HFFc6 (cell line): ENCODE results near the gene PATJ. TPM values are rescaled to one million over a fixed set of nuclear protein-coding genes. Genes with fewer than 3 reads are reported as not detected.

Experiments
- DNase-seq: peaks from one replicate; pipeline ENCODE4 v3.0.0-alpha.2; 2018
- H3K27ac Mint-ChIP-seq: 2 replicates; pipeline ENCODE4 v1.8.0; 2020; ENCODE audit warnings: mild to moderate bottlenecking, mixed read lengths
- H3K27me3 Mint-ChIP-seq: 2 replicates; pipeline ENCODE4 v1.8.0; 2021; ENCODE audit warnings: mild to moderate bottlenecking, moderate library complexity, mixed read lengths; ENCODE audit not compliant: insufficient read depth
- H3K36me3 Mint-ChIP-seq: 2 replicates; pipeline ENCODE4 v1.8.0; 2021; ENCODE audit warnings: low read depth, mixed read lengths
- H3K4me1 Mint-ChIP-seq: 2 replicates; pipeline ENCODE4 v1.8.0; 2020; ENCODE audit warnings: low read depth, mixed read lengths
- H3K4me3 Mint-ChIP-seq: 2 replicates; pipeline ENCODE4 v1.8.0; 2020; ENCODE audit warnings: mild to moderate bottlenecking, moderate library complexity, mixed read lengths
- H3K9me3 Mint-ChIP-seq: 2 replicates; pipeline ENCODE4 v1.8.0; 2020; ENCODE audit warnings: mild to moderate bottlenecking, mixed read lengths
- CTCF ChIP-seq: fragments of 200-600 bp; sonication (generic); IDR thresholded peaks from 2 replicates; pipeline ENCODE4 v1.5.0; 2021; ENCODE audit warnings: antibody characterized with exemption, mild to moderate bottlenecking
- total RNA-seq, 6 experiments: library from RNA; stranded (reverse); fragmentation: NEBNext Ultra II Directional; extraction: Animal tissue kit (Norgen Biotek cat#: 25700); gene quantifications; 2 replicates in 1 of 6; 3 replicates in 5 of 6; pipeline ENCODE4 v1.2.3, GENCODE V29; 2021

The PATJ gene
- total RNA-seq, 6 experiments from 2014 or later: 4.7 to 8.0 (median 5.7) TPM

GRCh38 chr1:62045574-62045973 lies 303.3 kb downstream of the PATJ start:
- no peaks in the 10 kb centered on the region for H3K36me3 Mint-ChIP-seq
- no peaks in the 10 kb centered on the region for H3K4me1 Mint-ChIP-seq
- DNase-seq: no peak
- no peaks in the 10 kb centered on the region for H3K27me3 Mint-ChIP-seq
- no peak overlapping the region for H3K27ac Mint-ChIP-seq
- H3K9me3 Mint-ChIP-seq: peaks cover 11% of the 10 kb centered on the region; the same call in 1 of the 2 replicates
- H3K4me3 Mint-ChIP-seq: no peak overlapping the region
- TF ChIP-seq CTCF: no peak

GRCh38 chr1:62046927-62047326 lies 304.6 kb downstream of the PATJ start:
- no peak overlapping the region for H3K4me3 Mint-ChIP-seq
- TF ChIP-seq CTCF: no peak
- H3K9me3 Mint-ChIP-seq: peaks cover 11% of the 10 kb centered on the region; the same call in 1 of the 2 replicates
- no peaks in the 10 kb centered on the region for H3K36me3 Mint-ChIP-seq
- no peak overlapping the region for H3K27ac Mint-ChIP-seq
- 0 out of 2 replicates have a peak, but pooled peaks cover 1% of the 10 kb centered on the region for H3K27me3 Mint-ChIP-seq
- DNase-seq: no peak
- H3K4me1 Mint-ChIP-seq: no peaks in the 10 kb centered on the region

- 0 out of 2 replicates have a peak, but pooled peaks cover 1% of the 10 kb centered on the region for H3K27me3 Mint-ChIP-seq
- TF ChIP-seq CTCF: no peak
- no peak for DNase-seq
- no peaks in the 10 kb centered on the region for H3K36me3 Mint-ChIP-seq
- peaks cover 6% of the 10 kb centered on the region; the same call in 1 of the 2 replicates for H3K9me3 Mint-ChIP-seq
- no peaks in the 10 kb centered on the region for H3K4me1 Mint-ChIP-seq
- H3K4me3 Mint-ChIP-seq: no peak overlapping the region
- H3K27ac Mint-ChIP-seq: no peak overlapping the region
Measured at GRCh38 chr1:62050165-62050564, 307.9 kb downstream of the PATJ start.

- H3K27ac Mint-ChIP-seq: no peak overlapping the region
- H3K36me3 Mint-ChIP-seq: no peaks in the 10 kb centered on the region
- TF ChIP-seq CTCF: no peak
- H3K27me3 Mint-ChIP-seq: 0 out of 2 replicates have a peak, but pooled peaks cover 1% of the 10 kb centered on the region
- no peak for DNase-seq
- peaks cover 6% of the 10 kb centered on the region; the same call in 1 of the 2 replicates for H3K9me3 Mint-ChIP-seq
- H3K4me1 Mint-ChIP-seq: no peaks in the 10 kb centered on the region
- H3K4me3 Mint-ChIP-seq: no peak overlapping the region
Measured at GRCh38 chr1:62052946-62053345, 310.7 kb downstream of the PATJ start.

- H3K27ac Mint-ChIP-seq: no peak overlapping the region
- H3K27me3 Mint-ChIP-seq: 0 out of 2 replicates have a peak, but pooled peaks cover 1% of the 10 kb centered on the region
- H3K9me3 Mint-ChIP-seq: peaks cover 5% of the 10 kb centered on the region; the same call in 1 of the 2 replicates
- DNase-seq: no peak
- no peak overlapping the region for H3K4me3 Mint-ChIP-seq
- H3K4me1 Mint-ChIP-seq: no peaks in the 10 kb centered on the region
- TF ChIP-seq CTCF: no peak
- no peaks in the 10 kb centered on the region for H3K36me3 Mint-ChIP-seq
Measured at GRCh38 chr1:62054188-62054587, 311.9 kb downstream of the PATJ start.
